ENCODE data around the gene TGFB3.

GRCh38 chr14:75983019-75983358 is 1.2 kb upstream of the TGFB3 start:
- no peak for TF ChIP-seq CTCF (IDR thresholded peaks at IDR 0.05)
- no peak for TF ChIP-seq POLR2A (IDR thresholded peaks at IDR 0.05)

Data from uterus (tissue), 2 donors.